Panc1 (cell line): Measurements from ENCODE around the gene STAC. TPM values are rescaled to one million over a fixed set of nuclear protein-coding genes. Genes with fewer than 3 reads are reported as not detected.

ENCODE experiments used
- ATAC-seq: fragments of 200-7000 bp; cut with Tn5 transposase; 2 replicates; pipeline ENCODE4 v1.9.1; 2020; ENCODE audit warnings: mild to moderate bottlenecking, moderate library complexity
- BruUV-seq: library from RNA; stranded (reverse); fragments of 400-500 nt; replicated peaks from 2 replicates; lab custom pipeline; 2021; lab: Mats Ljungman, UMichigan
- CTCF ChIA-PET: fragments of 300-600 bp; sonication (Branson Sonifier 250); formaldehyde crosslinking; loops from one replicate; lab custom pipeline; 2022; ENCODE audit warnings: antibody characterized with exemption; lab: Charles Lee
- POLR2A ChIA-PET: fragments of 300-600 bp; sonication (Branson Sonifier 250); formaldehyde crosslinking; loops from one replicate; lab custom pipeline; 2022; ENCODE audit warnings: antibody characterized with exemption; lab: Charles Lee
- DNase-seq: peaks from one replicate; pipeline ENCODE4 v3.0.0-alpha.2; 2010; ENCODE audit warnings: low read depth, low spot score
- H3K27ac ChIP-seq: 2 replicates; pipeline ENCODE4 v1.5.1; 2011; ENCODE audit warnings: mild to moderate bottlenecking, low read length, inconsistent platforms
- H3K27me3 ChIP-seq: fragments of 200-500 bp; sonication (Bioruptor generic); 2 replicates; pipeline ENCODE4 v1.6.0; 2014; ENCODE audit warnings: low read length, inconsistent platforms; ENCODE audit not compliant: control insufficient read depth, insufficient read depth
- H3K36me3 ChIP-seq: fragments of 200-500 bp; sonication (Bioruptor generic); 2 replicates; pipeline ENCODE4 v1.5.1; 2014; ENCODE audit warnings: inconsistent platforms, mild to moderate bottlenecking, low read length, moderate library complexity; ENCODE audit not compliant: control insufficient read depth, insufficient read depth
- H3K4me1 ChIP-seq: 2 replicates; pipeline ENCODE4 v1.5.1; 2011; ENCODE audit warnings: inconsistent platforms, mild to moderate bottlenecking, low read length, moderate library complexity; ENCODE audit not compliant: control insufficient read depth, insufficient read depth
- H3K4me3 ChIP-seq, 2 experiments: 2 replicates each; pipeline ENCODE4 v1.5.1; 2011 to 2012; ENCODE audit warnings: low read depth in 2 of 2, low read length in 2 of 2, mild to moderate bottlenecking in 2 of 2, inconsistent platforms in 1 of 2, moderate library complexity in 1 of 2
- H3K9me3 ChIP-seq: fragments of 200-500 bp; sonication (Bioruptor generic); 2 replicates; pipeline ENCODE4 v1.5.1; 2014; ENCODE audit warnings: low read depth, mild to moderate bottlenecking, inconsistent platforms, low read length, moderate library complexity; ENCODE audit not compliant: control insufficient read depth, insufficient read depth
- POLR2AphosphoS5 ChIP-seq: IDR thresholded peaks from 2 replicates; pipeline ENCODE4 v1.6.1; 2012; ENCODE audit warnings: mild to moderate bottlenecking, low read depth, low read length, moderate library complexity
- SIN3A ChIP-seq: IDR thresholded peaks from 2 replicates; pipeline ENCODE4 v1.6.1; 2012; ENCODE audit warnings: low read depth, mild to moderate bottlenecking, low read length, moderate library complexity, borderline replicate concordance; ENCODE audit not compliant: insufficient read depth
- TCF7L2 ChIP-seq: IDR thresholded peaks from 2 replicates; pipeline ENCODE4 v1.6.1; 2011; ENCODE audit warnings: mild to moderate bottlenecking, low read depth, low read length, inconsistent platforms
- in situ Hi-C: cut with HindIII; loops from 2 replicates; pipeline ENCODE4 v1.10.0; 2016; ENCODE audit warnings: low sequenced_read_pairs, low pct_unique_long_range_greater_than_20kb
- intact Hi-C: fragments of 100-400 bp; cut with micrococcal nuclease; formaldehyde crosslinking; loops from one replicate; pipeline ENCODE4 v1.10.0; 2022; ENCODE audit not compliant: unreplicated experiment
- total RNA-seq: library from RNA; stranded (reverse); gene quantifications from one replicate; pipeline ENCODE4 v1.2.1, GENCODE V29; 2021; ENCODE audit not compliant: unreplicated experiment
- TF ChIP-seq, protein P1 (sequence below), 2 experiments: IDR thresholded peaks; 2 replicates each; pipeline ENCODE4 v1.6.1; 2011 to 2012; ENCODE audit warnings: low read depth in 2 of 2, control low read depth in 1 of 2, low read length in 1 of 2, mild to moderate bottlenecking in 1 of 2, moderate library complexity in 1 of 2; ENCODE audit not compliant: insufficient read depth in 1 of 2
- TF ChIP-seq, protein P2 (sequence below): fragments of 450-650 bp; IDR thresholded peaks from 2 replicates; pipeline ENCODE4 v1.5.1; 2017; ENCODE audit warnings: mild to moderate bottlenecking

The STAC gene
- total RNA-seq, 1 experiment from 2014 or later: 18.8 TPM

DNA sequence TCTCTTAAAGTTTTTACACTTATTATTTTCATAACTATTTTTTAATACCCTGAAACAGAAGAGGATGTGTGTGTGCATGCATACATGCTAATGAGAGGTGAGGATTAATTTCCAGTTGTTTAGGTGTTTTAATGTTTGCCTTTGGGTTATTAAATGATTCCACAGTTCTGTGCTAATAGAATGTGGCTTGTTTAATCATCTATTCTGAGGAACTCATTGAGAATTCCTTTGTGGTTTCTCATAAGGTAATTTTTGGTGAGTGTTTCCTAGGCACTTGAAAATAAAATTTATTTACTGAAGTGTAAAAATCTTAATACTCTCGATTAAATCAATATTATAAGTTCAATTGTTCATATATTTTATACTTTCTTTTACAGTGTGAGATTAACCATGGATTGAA, 38.0 kb downstream of the STAC start:
- H3K27ac ChIP-seq: no peak overlapping the region
- POLR2A ChIA-PET: no interaction called here
- TF ChIP-seq TCF7L2 (no peak), SIN3A (no peak), POLR2AphosphoS5 (no peak)
- TF ChIP-seq, protein P1, sequence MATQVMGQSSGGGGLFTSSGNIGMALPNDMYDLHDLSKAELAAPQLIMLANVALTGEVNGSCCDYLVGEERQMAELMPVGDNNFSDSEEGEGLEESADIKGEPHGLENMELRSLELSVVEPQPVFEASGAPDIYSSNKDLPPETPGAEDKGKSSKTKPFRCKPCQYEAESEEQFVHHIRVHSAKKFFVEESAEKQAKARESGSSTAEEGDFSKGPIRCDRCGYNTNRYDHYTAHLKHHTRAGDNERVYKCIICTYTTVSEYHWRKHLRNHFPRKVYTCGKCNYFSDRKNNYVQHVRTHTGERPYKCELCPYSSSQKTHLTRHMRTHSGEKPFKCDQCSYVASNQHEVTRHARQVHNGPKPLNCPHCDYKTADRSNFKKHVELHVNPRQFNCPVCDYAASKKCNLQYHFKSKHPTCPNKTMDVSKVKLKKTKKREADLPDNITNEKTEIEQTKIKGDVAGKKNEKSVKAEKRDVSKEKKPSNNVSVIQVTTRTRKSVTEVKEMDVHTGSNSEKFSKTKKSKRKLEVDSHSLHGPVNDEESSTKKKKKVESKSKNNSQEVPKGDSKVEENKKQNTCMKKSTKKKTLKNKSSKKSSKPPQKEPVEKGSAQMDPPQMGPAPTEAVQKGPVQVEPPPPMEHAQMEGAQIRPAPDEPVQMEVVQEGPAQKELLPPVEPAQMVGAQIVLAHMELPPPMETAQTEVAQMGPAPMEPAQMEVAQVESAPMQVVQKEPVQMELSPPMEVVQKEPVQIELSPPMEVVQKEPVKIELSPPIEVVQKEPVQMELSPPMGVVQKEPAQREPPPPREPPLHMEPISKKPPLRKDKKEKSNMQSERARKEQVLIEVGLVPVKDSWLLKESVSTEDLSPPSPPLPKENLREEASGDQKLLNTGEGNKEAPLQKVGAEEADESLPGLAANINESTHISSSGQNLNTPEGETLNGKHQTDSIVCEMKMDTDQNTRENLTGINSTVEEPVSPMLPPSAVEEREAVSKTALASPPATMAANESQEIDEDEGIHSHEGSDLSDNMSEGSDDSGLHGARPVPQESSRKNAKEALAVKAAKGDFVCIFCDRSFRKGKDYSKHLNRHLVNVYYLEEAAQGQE (IDR thresholded peaks at IDR 0.05; ENCODE audit: insufficient read depth in 1 of 2, low read depth in 2 of 2, low read length in 1 of 2): no peak
- TF ChIP-seq, protein P2, sequence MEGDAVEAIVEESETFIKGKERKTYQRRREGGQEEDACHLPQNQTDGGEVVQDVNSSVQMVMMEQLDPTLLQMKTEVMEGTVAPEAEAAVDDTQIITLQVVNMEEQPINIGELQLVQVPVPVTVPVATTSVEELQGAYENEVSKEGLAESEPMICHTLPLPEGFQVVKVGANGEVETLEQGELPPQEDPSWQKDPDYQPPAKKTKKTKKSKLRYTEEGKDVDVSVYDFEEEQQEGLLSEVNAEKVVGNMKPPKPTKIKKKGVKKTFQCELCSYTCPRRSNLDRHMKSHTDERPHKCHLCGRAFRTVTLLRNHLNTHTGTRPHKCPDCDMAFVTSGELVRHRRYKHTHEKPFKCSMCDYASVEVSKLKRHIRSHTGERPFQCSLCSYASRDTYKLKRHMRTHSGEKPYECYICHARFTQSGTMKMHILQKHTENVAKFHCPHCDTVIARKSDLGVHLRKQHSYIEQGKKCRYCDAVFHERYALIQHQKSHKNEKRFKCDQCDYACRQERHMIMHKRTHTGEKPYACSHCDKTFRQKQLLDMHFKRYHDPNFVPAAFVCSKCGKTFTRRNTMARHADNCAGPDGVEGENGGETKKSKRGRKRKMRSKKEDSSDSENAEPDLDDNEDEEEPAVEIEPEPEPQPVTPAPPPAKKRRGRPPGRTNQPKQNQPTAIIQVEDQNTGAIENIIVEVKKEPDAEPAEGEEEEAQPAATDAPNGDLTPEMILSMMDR: no peak
- no peaks in the 10 kb centered on the region for H3K4me1 ChIP-seq
- no peaks in the 10 kb centered on the region for H3K27me3 ChIP-seq
- CTCF ChIA-PET: no interaction called here
- H3K4me3 ChIP-seq: no peak overlapping the region
- DNase-seq: no peak
- in situ Hi-C loops: no loop called here
- intact Hi-C loops: no loop called here
- H3K9me3 ChIP-seq: no peaks in the 10 kb centered on the region
- H3K36me3 ChIP-seq: no peaks in the 10 kb centered on the region
- ATAC-seq: no peak
- no TSS peak for BruUV-seq

DNA sequence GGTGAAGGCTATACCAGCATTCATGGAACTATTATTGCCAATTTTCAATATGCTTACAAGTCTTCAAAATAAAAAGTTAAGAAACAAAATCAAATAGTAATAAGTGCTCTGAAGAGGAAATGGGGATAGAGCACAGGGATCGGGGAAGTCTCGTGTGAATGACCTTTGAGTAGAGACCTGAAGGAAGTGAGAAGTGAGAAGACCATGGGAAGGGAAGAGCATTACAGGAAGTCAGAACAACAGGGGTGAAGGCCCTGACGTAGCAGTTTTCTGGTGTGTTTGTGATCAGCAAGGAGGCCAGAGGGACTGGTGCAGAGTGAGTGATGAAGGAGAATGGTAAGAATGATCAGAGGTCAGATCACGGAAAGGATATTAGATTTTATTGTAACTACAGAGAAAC, 48.1 kb downstream of the STAC start:
- ChIA-PET POLR2A (no interaction called here), CTCF (no interaction called here)
- TF ChIP-seq, protein P2: no peak
- TF ChIP-seq, protein P1 (IDR thresholded peaks at IDR 0.05; ENCODE audit: insufficient read depth in 1 of 2, low read depth in 2 of 2, low read length in 1 of 2): no peak
- no peak for TF ChIP-seq POLR2AphosphoS5
- TF ChIP-seq SIN3A: no peak
- no peak for TF ChIP-seq TCF7L2
- intact Hi-C loops: no loop called here
- ATAC-seq: no peak
- no TSS peak for BruUV-seq
- Histone ChIP-seq H3K27me3 (no peaks in the 10 kb centered on the region), H3K36me3 (no peaks in the 10 kb centered on the region), H3K4me3 (no peak overlapping the region), H3K27ac (no peak overlapping the region), H3K4me1 (no peaks in the 10 kb centered on the region), H3K9me3 (no peaks in the 10 kb centered on the region)
- in situ Hi-C loops: no loop called here
- no peak for DNase-seq
